ENCODE measurements around the gene ARHGEF26. TPM values are rescaled to one million over a fixed set of nuclear protein-coding genes. Genes with fewer than 3 reads are reported as not detected.

The ARHGEF26 gene
- total RNA-seq, 1 experiment from 2014 or later: 13.7 TPM

DNA sequence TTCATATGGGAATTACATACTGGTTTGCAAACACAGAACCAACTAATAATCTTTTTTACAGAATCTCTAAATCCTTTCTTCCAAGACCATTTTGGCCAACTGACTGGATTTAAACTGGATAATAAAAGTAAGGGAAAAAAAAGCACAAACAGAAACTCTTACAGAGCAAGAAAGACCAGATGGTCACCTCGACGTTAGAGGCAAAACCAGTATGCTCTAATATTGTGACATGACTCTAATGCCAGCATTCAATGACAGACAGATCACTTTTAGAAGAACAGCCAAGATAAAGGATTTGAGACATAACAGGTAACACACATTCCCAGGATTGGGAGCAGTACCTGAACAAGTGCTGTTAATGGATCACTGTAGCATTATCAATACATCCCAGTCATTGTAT lies 152.2 kb downstream of the ARHGEF26 start:
- Histone ChIP-seq H3K27ac (ENCODE audit: insufficient read length, low read depth, low read length) (no peak overlapping the region), H3T11ph (ENCODE audit: low read length) (no peak overlapping the region), H3K18ac (ENCODE audit: insufficient read length, low read depth, low read length) (no peak overlapping the region), H2BK12ac (ENCODE audit: insufficient read length, low read depth, low read length) (no peak overlapping the region), H3K14ac (ENCODE audit: insufficient read depth, low read length) (no peak overlapping the region), H3K23me2 (ENCODE audit: insufficient read length, low read depth, low read length, poor library complexity, severe bottlenecking) (no peaks in the 10 kb centered on the region), H4K20me1 (ENCODE audit: control insufficient read depth, insufficient read depth, insufficient read length) (no peaks in the 10 kb centered on the region), H3K4ac (ENCODE audit: low read depth, low read length) (no peak overlapping the region), H2BK5ac (ENCODE audit: insufficient read length, low read length) (no peak overlapping the region), H4K8ac (replicated peaks; ENCODE audit: insufficient read length, low read depth, low read length) (no peak overlapping the region), H3K79me2 (ENCODE audit: insufficient read depth, low read length) (no peaks in the 10 kb centered on the region), H3K56ac (ENCODE audit: insufficient read length, low read depth, low read length) (no peak overlapping the region), H3K79me1 (ENCODE audit: insufficient read depth, low read depth, low read length, poor library complexity, severe bottlenecking) (no peaks in the 10 kb centered on the region), H2BK120ac (ENCODE audit: low read depth, low read length, poor library complexity, severe bottlenecking) (no peak overlapping the region), H3K9me3 (ENCODE audit: control insufficient read depth, low read depth, low read length) (no peaks in the 10 kb centered on the region), H2AK5ac (ENCODE audit: insufficient read length, low read length) (no peak overlapping the region), H3K4me2 (ENCODE audit: insufficient read depth, insufficient read length, low read length) (no peak overlapping the region), H3K9ac (ENCODE audit: extremely low read depth, insufficient read length, low read length) (no peak overlapping the region), H4K5ac (ENCODE audit: insufficient read length, low read depth, low read length) (no peak overlapping the region), H2BK15ac (ENCODE audit: low read depth, low read length) (no peak overlapping the region), H3K27me3 (ENCODE audit: insufficient read depth, low read length) (no peaks in the 10 kb centered on the region), H2BK20ac (ENCODE audit: low read depth, low read length, poor library complexity, severe bottlenecking) (no peak overlapping the region), H4K91ac (ENCODE audit: insufficient read length, low read depth, low read length) (no peak overlapping the region), H3K23ac (ENCODE audit: insufficient read length, low read depth, low read length) (no peak overlapping the region), H3K4me1 (ENCODE audit: insufficient read depth, low read length) (no peaks in the 10 kb centered on the region), H2AFZ (ENCODE audit: low read length) (no peak overlapping the region)
- Mint-ChIP-seq H3K4me3 (no peak overlapping the region), H3K27me3 (ENCODE audit: low read depth) (no peaks in the 10 kb centered on the region), H3K9me3 (peaks cover 2 to 7% of the 10 kb centered on the region in 2 experiments; a peak in 4 of 5 replicates), H3K27ac (no peak overlapping the region), H3K4me1 (no peaks in the 10 kb centered on the region), H3K36me3 (ENCODE audit: insufficient read depth in 1 of 3, low read depth in 3 of 3) (peaks cover 51 to 83% (median 80%) of the 10 kb centered on the region in 3 experiments)
- WGBS (ENCODE audit: extremely low coverage, insufficient read length, low lambda C conversion rate): no CpG with 5 or more reads among the region's 2 CpGs
- no peak for DNase-seq
- TF ChIP-seq, protein P1, sequence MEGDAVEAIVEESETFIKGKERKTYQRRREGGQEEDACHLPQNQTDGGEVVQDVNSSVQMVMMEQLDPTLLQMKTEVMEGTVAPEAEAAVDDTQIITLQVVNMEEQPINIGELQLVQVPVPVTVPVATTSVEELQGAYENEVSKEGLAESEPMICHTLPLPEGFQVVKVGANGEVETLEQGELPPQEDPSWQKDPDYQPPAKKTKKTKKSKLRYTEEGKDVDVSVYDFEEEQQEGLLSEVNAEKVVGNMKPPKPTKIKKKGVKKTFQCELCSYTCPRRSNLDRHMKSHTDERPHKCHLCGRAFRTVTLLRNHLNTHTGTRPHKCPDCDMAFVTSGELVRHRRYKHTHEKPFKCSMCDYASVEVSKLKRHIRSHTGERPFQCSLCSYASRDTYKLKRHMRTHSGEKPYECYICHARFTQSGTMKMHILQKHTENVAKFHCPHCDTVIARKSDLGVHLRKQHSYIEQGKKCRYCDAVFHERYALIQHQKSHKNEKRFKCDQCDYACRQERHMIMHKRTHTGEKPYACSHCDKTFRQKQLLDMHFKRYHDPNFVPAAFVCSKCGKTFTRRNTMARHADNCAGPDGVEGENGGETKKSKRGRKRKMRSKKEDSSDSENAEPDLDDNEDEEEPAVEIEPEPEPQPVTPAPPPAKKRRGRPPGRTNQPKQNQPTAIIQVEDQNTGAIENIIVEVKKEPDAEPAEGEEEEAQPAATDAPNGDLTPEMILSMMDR (conservative IDR thresholded peaks at IDR 0.05): no peak

Measured in H9 (cell line).